SK-N-MC (cell line): ENCODE data around the gene NEK7.

Experiments
- EZH2 ChIP-seq: fragments of 200-600 bp; sonication (generic); IDR thresholded peaks from one replicate; pipeline ENCODE4 v1.6.1; 2017; ENCODE audit warnings: antibody characterized with exemption
- FOXP2 ChIP-seq: optimal IDR thresholded peaks from 2 replicates; pipeline ENCODE3; 2011; ENCODE audit warnings: mild to moderate bottlenecking, moderate library complexity; ENCODE audit not compliant: insufficient read depth; ENCODE audit errors: extremely low read length, control extremely low read depth
- POLR2AphosphoS5 ChIP-seq: IDR thresholded peaks from 2 replicates; pipeline ENCODE4 v1.6.1; 2012; ENCODE audit warnings: mild to moderate bottlenecking, low read depth, low read length, borderline replicate concordance

DNA sequence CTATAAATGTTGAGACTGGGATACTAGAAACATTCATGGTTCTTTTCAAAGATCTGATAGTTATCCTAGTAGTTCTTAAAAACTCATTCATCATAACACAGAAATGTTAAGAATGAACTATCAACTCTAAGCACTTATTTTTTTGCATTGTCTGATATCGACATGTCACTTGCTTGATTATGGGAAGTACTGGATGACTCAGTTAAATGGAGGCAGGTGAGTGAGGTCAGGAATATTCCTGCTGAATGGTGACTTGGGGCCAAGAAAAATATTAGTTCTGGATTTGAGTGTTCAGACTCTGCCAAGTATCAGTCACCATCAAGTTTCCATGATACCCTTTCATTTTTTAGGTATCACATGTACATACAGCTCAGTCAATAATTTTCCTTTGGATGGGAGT, 63.6 kb downstream of the NEK7 start:
- TF ChIP-seq EZH2: no peak
- no peak for TF ChIP-seq POLR2AphosphoS5
- TF ChIP-seq FOXP2: no peak
